Measurements from ENCODE around the gene ELFN2. TPM values are rescaled to one million over a fixed set of nuclear protein-coding genes. Genes with fewer than 3 reads are reported as not detected.
A peak's percentile ranks its signal among the peaks of the same experiment; 100 is the strongest.
"Not testable (repeated sequence)": the region's sequence is repeated elsewhere in the genome, so short reads cannot be mapped to it uniquely, and the experiment has no call there.

ELFN2 gene
- polyA plus RNA-seq (2012; ENCODE audit: insufficient read depth, insufficient read length), result not detected

DNA sequence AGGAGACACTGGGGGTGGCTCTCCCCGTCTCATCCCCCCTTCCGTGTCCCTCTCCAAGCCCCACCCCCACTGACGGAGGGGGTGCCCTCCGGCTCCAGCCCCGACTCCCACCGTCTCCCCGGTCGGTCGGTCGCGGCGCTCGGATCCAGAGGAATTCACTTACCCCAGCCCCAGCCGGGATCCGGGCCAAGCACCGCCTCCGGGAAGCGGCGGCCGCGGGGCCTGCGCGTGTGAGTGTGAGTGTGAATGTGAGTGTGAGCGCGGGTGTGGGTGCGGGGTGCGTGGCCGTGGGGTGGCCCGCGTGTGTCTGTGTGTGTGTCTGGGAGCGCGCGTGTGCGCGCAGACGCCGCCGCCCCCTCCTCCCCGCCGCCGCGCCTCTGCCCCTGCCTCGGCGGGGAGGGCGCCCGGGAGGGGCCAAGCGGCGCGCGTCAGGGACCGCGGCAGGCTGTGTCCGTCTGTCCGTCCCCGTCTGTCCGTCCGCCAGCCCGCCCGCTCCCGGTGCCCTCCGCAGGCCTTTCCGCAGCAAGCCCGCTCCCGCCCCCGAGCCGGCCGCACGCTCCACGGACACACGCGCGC, at the start of gene ELFN2:
Gene ELFN2, minus strand, starts transcription at position 345 of the 576 bp plus-strand sequence. CDS start 51,945 bp downstream, outside the sequence.
- no peak for DNase-seq (ENCODE audit: low read depth, low spot score)
- no peak within 1 kb of the TSS for H3K4me3 ChIP-seq (ENCODE audit: low read length)

GRCh38 chr22:37476389-37477329, 49.4 kb upstream of the ELFN2 start:
- H3K4me3 ChIP-seq (ENCODE audit: low read length), result no peak overlapping the region
- peak; percentile 81 for DNase-seq (ENCODE audit: low read depth, low spot score)

- DNase-seq (ENCODE audit: low read depth, low spot score), result no peak
- H3K4me3 ChIP-seq (ENCODE audit: low read length), result no peak overlapping the region
These were observed 47.3 kb upstream of the ELFN2 start for GRCh38 chr22:37474447-37475090.

- no peak overlapping the region for H3K4me3 ChIP-seq (ENCODE audit: low read length)
These were observed 46.2 kb upstream of the ELFN2 start for GRCh38 chr22:37473437-37473946.

GRCh38 chr22:37472418-37473006, 45.2 kb upstream of the ELFN2 start:
- H3K4me3 ChIP-seq (ENCODE audit: low read length), result no peak overlapping the region
- no peak for DNase-seq (ENCODE audit: low read depth, low spot score)

More at GRCh38 chr22:37473437-37473946, 46.2 kb upstream of the ELFN2 start:
- DNase-seq (ENCODE audit: low read depth, low spot score), result no peak

DNA sequence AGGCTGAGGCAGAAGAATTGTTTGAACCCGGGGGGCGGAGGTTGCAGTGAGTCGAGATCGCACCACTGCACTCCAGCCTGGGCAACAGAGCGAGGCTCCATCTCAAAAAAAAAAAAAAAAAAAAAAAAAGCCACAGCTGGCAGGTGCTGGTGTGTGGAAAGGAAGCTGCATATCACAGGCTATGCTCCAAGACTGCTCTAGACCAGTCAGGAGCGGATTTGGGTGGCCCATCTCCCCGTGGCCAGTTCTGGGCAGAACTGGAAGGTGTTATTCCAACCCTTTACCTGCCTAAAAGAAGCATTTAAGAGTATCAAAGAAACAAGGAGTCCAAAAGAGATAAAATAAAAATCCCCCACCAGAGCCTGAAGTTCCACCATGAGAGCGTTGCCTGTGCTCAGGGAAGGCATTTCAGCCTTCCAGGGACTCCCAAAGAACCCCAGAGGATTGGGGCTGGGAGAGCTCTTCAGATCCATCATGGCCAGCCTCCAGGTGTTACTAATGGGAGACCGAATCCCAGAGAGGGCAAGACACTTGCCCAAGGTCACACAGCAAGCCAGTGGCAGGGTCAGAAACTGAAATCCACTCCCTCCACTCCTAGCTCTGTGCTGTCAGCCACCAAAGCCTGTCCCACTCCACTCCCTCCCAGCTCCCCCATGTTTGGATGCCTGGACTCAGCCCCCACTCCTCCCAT, 44.6 kb upstream of the ELFN2 start:
- no peak for DNase-seq (ENCODE audit: low read depth, low spot score)
- no peak overlapping the region for H3K4me3 ChIP-seq (ENCODE audit: low read length)

DNA sequence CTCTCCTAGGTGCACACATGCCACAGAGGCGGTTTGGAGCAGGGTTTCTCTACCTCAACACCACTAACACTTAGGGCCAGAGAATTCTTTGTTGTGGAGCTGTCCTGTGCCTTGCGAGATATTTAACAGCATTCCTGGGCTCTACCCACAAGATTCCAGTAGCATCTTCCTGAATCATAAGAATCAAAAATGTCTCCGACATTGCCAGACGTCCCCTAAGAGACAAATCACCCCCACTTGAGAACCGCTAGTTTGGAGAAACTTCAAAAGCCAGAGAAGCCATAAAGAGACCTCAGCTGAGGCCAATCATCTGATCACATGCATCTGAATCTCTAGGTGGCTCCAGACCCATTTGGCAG, 42.8 kb upstream of the ELFN2 start:
- no peak overlapping the region for H3K4me3 ChIP-seq (ENCODE audit: low read length)
- no peak for DNase-seq (ENCODE audit: low read depth, low spot score)

GRCh38 chr22:37469416-37470086, 42.3 kb upstream of the ELFN2 start:
- no peak overlapping the region for H3K4me3 ChIP-seq (ENCODE audit: low read length)
- no peak for DNase-seq (ENCODE audit: low read depth, low spot score)

DNA sequence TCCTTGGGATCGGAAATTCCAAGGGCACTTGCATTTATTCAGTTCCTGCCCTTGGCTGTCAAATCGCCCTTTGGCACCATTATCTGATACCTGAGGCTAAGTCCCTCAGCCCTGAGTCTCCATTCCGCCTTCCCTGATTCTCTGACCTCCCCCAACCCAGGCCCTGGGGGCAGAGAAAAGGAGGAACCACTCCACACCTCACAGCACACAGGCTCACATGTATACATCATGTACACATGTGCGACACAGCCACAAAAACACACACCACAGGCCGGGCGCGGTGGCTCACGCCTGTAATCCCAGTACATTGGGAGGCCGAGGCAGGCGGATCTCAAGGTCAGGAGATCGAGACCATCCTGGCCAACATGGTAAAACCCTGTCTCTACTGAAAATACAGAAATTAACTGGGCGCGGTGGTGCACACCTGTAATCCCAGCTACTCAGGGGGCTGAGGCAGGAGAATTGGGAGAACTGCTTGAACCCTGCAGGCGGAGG, 41.0 kb upstream of the ELFN2 start:
- DNase-seq (ENCODE audit: low read depth, low spot score); H3K4me3 ChIP-seq (ENCODE audit: low read length): not testable (repeated sequence)

DNA sequence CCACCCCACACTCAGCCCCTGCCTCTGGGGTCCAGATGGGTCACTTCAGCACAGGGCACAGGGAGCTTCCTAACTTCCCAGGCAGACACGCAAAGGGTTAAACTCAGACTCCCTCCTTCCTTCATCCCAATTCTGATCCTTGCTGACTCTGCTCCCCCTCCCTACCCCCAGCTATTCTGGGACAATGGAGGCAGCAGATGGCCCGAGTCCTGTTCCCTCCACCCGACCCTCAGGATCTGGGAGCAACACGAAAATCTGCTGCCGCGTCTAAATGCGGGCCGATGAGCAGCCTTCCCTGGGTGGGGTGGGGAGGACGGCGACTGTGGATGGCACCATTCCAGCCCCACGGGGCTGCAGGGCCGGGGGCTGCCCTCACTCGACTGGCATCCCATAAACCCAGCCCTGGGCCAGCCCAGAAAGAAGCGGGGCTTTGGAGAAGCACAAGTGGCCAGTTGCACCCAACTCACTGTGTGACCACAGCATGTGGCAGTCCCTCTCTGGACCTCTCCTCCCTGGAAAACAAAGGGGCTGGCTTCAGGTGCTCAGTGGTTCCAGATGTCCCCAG, 40.2 kb upstream of the ELFN2 start:
- DNase-seq (ENCODE audit: low read depth, low spot score), result no peak
- H3K4me3 ChIP-seq (ENCODE audit: low read length), result no peak overlapping the region

DNA sequence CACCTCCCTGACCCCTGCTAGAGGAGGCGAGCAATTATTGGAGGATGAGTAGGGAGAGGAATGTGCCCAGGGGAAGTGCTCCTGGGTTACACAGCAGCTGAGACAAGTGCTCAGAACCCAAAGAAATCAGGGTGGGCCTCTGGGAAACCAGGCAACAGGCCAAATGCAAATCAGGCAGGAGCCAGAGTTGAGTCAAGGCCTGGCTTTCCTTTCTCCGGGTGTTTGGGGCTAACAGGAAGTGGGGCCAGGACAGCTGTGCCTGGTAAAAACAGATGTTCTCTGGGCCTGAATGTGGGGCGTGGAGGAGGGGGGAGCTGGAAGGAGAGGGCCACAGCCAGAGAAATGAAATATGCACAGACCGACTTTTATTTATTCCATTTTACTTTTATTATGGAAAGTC, 36.9 kb upstream of the ELFN2 start:
- DNase-seq (ENCODE audit: low read depth, low spot score), result no peak
- H3K4me3 ChIP-seq (ENCODE audit: low read length), result no peak overlapping the region

- DNase-seq (ENCODE audit: low read depth, low spot score), result no peak
- no peak overlapping the region for H3K4me3 ChIP-seq (ENCODE audit: low read length)
These were observed 35.7 kb upstream of the ELFN2 start for GRCh38 chr22:37462983-37463382.

GRCh38 chr22:37462436-37462835, 35.2 kb upstream of the ELFN2 start:
- no peak for DNase-seq (ENCODE audit: low read depth, low spot score)
- H3K4me3 ChIP-seq (ENCODE audit: low read length), result no peak overlapping the region

- no peak for DNase-seq (ENCODE audit: low read depth, low spot score)
- H3K4me3 ChIP-seq (ENCODE audit: low read length), result no peak overlapping the region
These were observed 34.7 kb upstream of the ELFN2 start for GRCh38 chr22:37461961-37462360.

DNA sequence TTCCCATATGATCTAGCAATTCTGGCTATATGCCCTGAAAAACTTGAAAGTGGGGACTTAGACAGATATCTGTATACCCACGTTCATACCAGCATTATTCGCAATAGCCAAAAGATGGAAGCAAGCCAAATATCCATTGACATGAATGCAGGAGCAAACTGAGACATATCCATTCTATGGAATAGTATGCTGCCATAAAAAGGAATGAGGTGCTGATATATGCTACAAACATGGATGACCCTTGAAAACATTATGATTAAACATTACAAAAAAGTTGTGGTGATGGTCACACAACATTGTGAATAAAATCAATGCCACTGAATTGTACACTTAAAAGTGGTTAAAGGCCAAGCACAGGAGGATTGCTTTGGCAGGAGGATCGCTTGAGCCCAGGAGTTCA, 33.4 kb upstream of the ELFN2 start:
- DNase-seq (ENCODE audit: low read depth, low spot score), result no peak
- H3K4me3 ChIP-seq (ENCODE audit: low read length), result no peak overlapping the region

GRCh38 chr22:37459206-37459605, 31.9 kb upstream of the ELFN2 start:
- no peak overlapping the region for H3K4me3 ChIP-seq (ENCODE audit: low read length)
- no peak for DNase-seq (ENCODE audit: low read depth, low spot score)

- H3K4me3 ChIP-seq (ENCODE audit: low read length), result no peak overlapping the region
- DNase-seq (ENCODE audit: low read depth, low spot score), result peak; percentile 48
These were observed 30.0 kb upstream of the ELFN2 start for GRCh38 chr22:37457093-37457893.

Data from Jurkat, Clone E6-1 (cell line).